HCT116 (cell line): ENCODE results near the gene MKNK1. TPM values are rescaled to one million over a fixed set of nuclear protein-coding genes. Genes with fewer than 3 reads are reported as not detected.

Experiments
- ATAC-seq: fragments of 200-7000 bp; cut with Tn5 transposase; 2 replicates; pipeline ENCODE4 v1.9.1; 2020; ENCODE audit warnings: mild to moderate bottlenecking, moderate library complexity
- BruUV-seq: library from RNA; stranded (reverse); fragments of 400-500 nt; replicated peaks from 2 replicates; lab custom pipeline; 2021; lab: Mats Ljungman, UMichigan
- CTCF ChIA-PET: fragments of 300-600 bp; sonication (Branson Sonifier 250); formaldehyde crosslinking; loops from one replicate; lab custom pipeline; 2021; ENCODE audit warnings: antibody characterized with exemption; lab: Charles Lee
- POLR2A ChIA-PET: fragments of 300-600, 350-600 bp; sonication (Branson Sonifier 250); formaldehyde crosslinking; loops from one replicate; lab custom pipeline; 2021; ENCODE audit warnings: antibody characterized with exemption; lab: Charles Lee
- RAD21 ChIA-PET, 2 experiments: fragments of 300-600 bp; sonication (Branson Sonifier 250); formaldehyde crosslinking; loops; one replicate each; lab custom pipeline; 2023; ENCODE audit warnings: low total read pairs in 2 of 2; ENCODE audit not compliant: uncharacterized antibody in 2 of 2, unreplicated experiment in 2 of 2, low non-redundant PET in 1 of 2; lab: Charles Lee
- DNase-seq: peaks from one replicate; pipeline ENCODE4 v3.0.0-alpha.2; 2010; ENCODE audit warnings: low read depth, low spot score
- H2AFZ ChIP-seq: fragments of 200-600 bp; shearing (Covaris generic), sonication (generic); 2 replicates; pipeline ENCODE4 v1.6.1; 2017; ENCODE audit warnings: low read depth, mixed run types, mixed read lengths, antibody characterized with exemption, low read length; ENCODE audit not compliant: poor library complexity, severe bottlenecking
- H3K27ac ChIP-seq: 2 replicates; pipeline ENCODE4 v1.5.1; 2012; ENCODE audit warnings: low read depth, low read length
- H3K27me3 ChIP-seq: fragments of 200-600 bp; sonication (generic); 2 replicates; pipeline ENCODE4 v1.6.1; 2016; ENCODE audit warnings: mixed run types, low read length, mixed read lengths; ENCODE audit not compliant: insufficient read depth
- H3K36me3 ChIP-seq, 2 experiments: fragments of 200-500 bp in 1 of 2; fragments of 200-600 bp in 1 of 2; sonication (Bioruptor generic) in 1 of 2; sonication (generic) in 1 of 2; 2 replicates each; pipeline versions ENCODE4 v1.5.1 to v1.6.1; 2014 to 2016; ENCODE audit warnings: low read length in 2 of 2, inconsistent platforms in 1 of 2, mixed read lengths in 1 of 2, mixed run types in 1 of 2; ENCODE audit not compliant: insufficient read depth in 2 of 2, control insufficient read depth in 1 of 2
- H3K4me1 ChIP-seq, 2 experiments: fragments of 200-600 bp in 1 of 2; sonication (generic) in 1 of 2; 2 replicates each; pipeline versions ENCODE4 v1.5.1 to v1.6.1; 2012 to 2017; ENCODE audit warnings: low read length in 2 of 2, inconsistent platforms in 1 of 2, mild to moderate bottlenecking in 1 of 2, mixed read lengths in 1 of 2, mixed run types in 1 of 2, moderate library complexity in 1 of 2; ENCODE audit not compliant: insufficient read depth in 2 of 2, control insufficient read depth in 1 of 2
- H3K4me2 ChIP-seq: fragments of 200-600 bp; sonication (generic); 2 replicates; pipeline ENCODE4 v1.6.1; 2017; ENCODE audit warnings: mixed run types, low read length, mixed read lengths
- H3K4me3 ChIP-seq, 2 experiments: fragments of 200-600 bp in 1 of 2; sonication (generic) in 1 of 2; replicated peaks in 1 of 2; 2 replicates each; pipeline ENCODE4 v1.5.1; 2011 to 2016; ENCODE audit warnings: low read length in 2 of 2, control low read depth in 1 of 2, low read depth in 1 of 2, mild to moderate bottlenecking in 1 of 2, mixed read lengths in 1 of 2, mixed run types in 1 of 2
- H3K79me2 ChIP-seq: fragments of 200-600 bp; sonication (generic); 2 replicates; pipeline ENCODE4 v1.6.1; 2017; ENCODE audit warnings: mild to moderate bottlenecking, mixed run types, low read length, moderate library complexity, mixed read lengths; ENCODE audit not compliant: insufficient read depth
- H3K9ac ChIP-seq: fragments of 200-600 bp; sonication (generic); 2 replicates; pipeline ENCODE4 v1.6.1; 2016; ENCODE audit warnings: low read length, mixed read lengths
- H3K9me2 ChIP-seq: fragments of 200-600 bp; sonication (generic), shearing (Covaris generic); 2 replicates; pipeline ENCODE4 v1.6.1; 2017; ENCODE audit warnings: mixed run types, mild to moderate bottlenecking, moderate library complexity; ENCODE audit not compliant: insufficient read depth
- H3K9me3 ChIP-seq, 2 experiments: fragments of 200-500 bp in 1 of 2; fragments of 200-600 bp in 1 of 2; sonication (Bioruptor generic) in 1 of 2; sonication (generic) in 1 of 2; 2 replicates each; pipeline ENCODE4 v1.6.1; 2014 to 2017; ENCODE audit warnings: low read length in 2 of 2, mixed read lengths in 2 of 2, inconsistent platforms in 1 of 2, low read depth in 1 of 2, mild to moderate bottlenecking in 1 of 2, mixed run types in 1 of 2, moderate library complexity in 1 of 2; ENCODE audit not compliant: control insufficient read depth in 1 of 2, insufficient read depth in 1 of 2
- H4K20me1 ChIP-seq: fragments of 200-600 bp; sonication (generic), shearing (Covaris generic); 2 replicates; pipeline ENCODE4 v1.6.1; 2017; ENCODE audit warnings: mixed run types, mild to moderate bottlenecking, moderate library complexity; ENCODE audit not compliant: insufficient read depth
- CBX3 ChIP-seq: IDR thresholded peaks from 2 replicates; pipeline ENCODE4 v1.6.1; 2012; ENCODE audit warnings: low read depth
- CEBPB ChIP-seq: IDR thresholded peaks from 2 replicates; pipeline ENCODE4 v1.6.1; 2012; ENCODE audit warnings: low read depth
- EGR1 ChIP-seq: IDR thresholded peaks from 2 replicates; pipeline ENCODE4 v1.6.1; 2012; ENCODE audit warnings: low read depth
- ELF1 ChIP-seq: IDR thresholded peaks from 2 replicates; pipeline ENCODE4 v1.6.1; 2012; ENCODE audit warnings: low read depth, borderline replicate concordance
- EZH2 ChIP-seq: fragments of 200-600 bp; sonication (generic); IDR thresholded peaks from 2 replicates; pipeline ENCODE4 v1.6.1; 2017; ENCODE audit warnings: antibody characterized with exemption, mixed run types
- FOSL1 ChIP-seq: IDR thresholded peaks from 2 replicates; pipeline ENCODE4 v1.6.1; 2012; ENCODE audit warnings: low read depth
- RAD21 ChIP-seq: IDR thresholded peaks from 2 replicates; pipeline ENCODE4 v1.6.1; 2012; ENCODE audit warnings: low read depth, mild to moderate bottlenecking
- SIN3A ChIP-seq: IDR thresholded peaks from 2 replicates; pipeline ENCODE4 v1.6.1; 2012; ENCODE audit warnings: low read depth
- SP1 ChIP-seq: IDR thresholded peaks from 2 replicates; pipeline ENCODE4 v1.6.1; 2012; ENCODE audit warnings: low read depth
- SRF ChIP-seq: IDR thresholded peaks from 2 replicates; pipeline ENCODE4 v1.6.1; 2012; ENCODE audit warnings: low read depth
- ZFX ChIP-seq: fragments of 450-650 bp; IDR thresholded peaks from 2 replicates; pipeline ENCODE4 v1.6.1; 2017
- intact Hi-C: fragments of 100-400 bp; cut with micrococcal nuclease; formaldehyde crosslinking; loops from 2 replicates; pipeline ENCODE4 v1.10.0; 2022
- total RNA-seq: library from RNA; stranded (reverse); gene quantifications from one replicate; pipeline ENCODE4 v1.2.1, GENCODE V29; 2021; ENCODE audit not compliant: unreplicated experiment
- TF ChIP-seq, protein P1 (sequence below): IDR thresholded peaks from 2 replicates; pipeline ENCODE4 v1.6.1; 2012; ENCODE audit warnings: low read depth
- TF ChIP-seq, protein P2 (sequence below), 3 experiments: fragments of 200-600 bp in 1 of 3; sonication (generic) in 1 of 3; IDR thresholded peaks in 2 of 3; conservative IDR thresholded peaks in 1 of 3; 2 replicates each; pipeline ENCODE4 v1.5.1; 2012 to 2017; ENCODE audit warnings: low read depth in 2 of 3, low read length in 2 of 3, antibody characterized with exemption in 1 of 3, borderline replicate concordance in 1 of 3, control low read depth in 1 of 3, mild to moderate bottlenecking in 1 of 3, mixed read lengths in 1 of 3, mixed run types in 1 of 3, moderate library complexity in 1 of 3; ENCODE audit not compliant: insufficient read depth in 1 of 3
- TF ChIP-seq, protein P3 (sequence below): IDR thresholded peaks from 2 replicates; pipeline ENCODE4 v1.6.1; 2012

The MKNK1 gene
- total RNA-seq, 1 experiment from 2014 or later: 30.9 TPM

DNA sequence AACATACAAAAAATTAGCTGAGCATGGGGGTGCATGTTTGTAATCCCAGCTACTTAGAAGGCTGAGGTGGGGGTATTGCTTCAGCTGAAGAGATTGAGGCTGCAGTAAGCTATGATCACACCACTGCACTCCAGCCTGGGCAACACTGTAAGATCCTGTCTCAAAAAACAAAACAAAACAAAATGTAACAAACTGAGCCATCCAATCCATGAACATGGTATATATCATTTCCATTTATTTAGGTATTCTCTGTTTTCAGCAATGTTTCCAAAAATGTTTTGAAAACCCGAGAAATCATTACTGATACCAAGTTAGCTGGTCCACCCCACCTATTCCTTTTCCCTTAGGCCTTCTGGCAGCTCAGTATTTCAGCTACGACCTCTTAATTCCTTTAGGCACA lies 45.7 kb upstream of the MKNK1 start:
- Histone ChIP-seq H3K36me3 (peaks cover 3 to 22% of the 10 kb centered on the region in 2 experiments; a peak in 3 of 4 replicates), H3K9me2 (no peaks in the 10 kb centered on the region), H3K4me1 (no peaks in the 10 kb centered on the region), H3K9me3 (no peaks in the 10 kb centered on the region), H3K27ac (no peak overlapping the region), H2AFZ (no peak overlapping the region), H3K27me3 (no peaks in the 10 kb centered on the region), H3K79me2 (no peaks in the 10 kb centered on the region), H3K9ac (no peak overlapping the region), H3K4me2 (no peak overlapping the region), H4K20me1 (no peaks in the 10 kb centered on the region), H3K4me3 (no peak overlapping the region)
- no peak for TF ChIP-seq EZH2
- TF ChIP-seq, protein P1, sequence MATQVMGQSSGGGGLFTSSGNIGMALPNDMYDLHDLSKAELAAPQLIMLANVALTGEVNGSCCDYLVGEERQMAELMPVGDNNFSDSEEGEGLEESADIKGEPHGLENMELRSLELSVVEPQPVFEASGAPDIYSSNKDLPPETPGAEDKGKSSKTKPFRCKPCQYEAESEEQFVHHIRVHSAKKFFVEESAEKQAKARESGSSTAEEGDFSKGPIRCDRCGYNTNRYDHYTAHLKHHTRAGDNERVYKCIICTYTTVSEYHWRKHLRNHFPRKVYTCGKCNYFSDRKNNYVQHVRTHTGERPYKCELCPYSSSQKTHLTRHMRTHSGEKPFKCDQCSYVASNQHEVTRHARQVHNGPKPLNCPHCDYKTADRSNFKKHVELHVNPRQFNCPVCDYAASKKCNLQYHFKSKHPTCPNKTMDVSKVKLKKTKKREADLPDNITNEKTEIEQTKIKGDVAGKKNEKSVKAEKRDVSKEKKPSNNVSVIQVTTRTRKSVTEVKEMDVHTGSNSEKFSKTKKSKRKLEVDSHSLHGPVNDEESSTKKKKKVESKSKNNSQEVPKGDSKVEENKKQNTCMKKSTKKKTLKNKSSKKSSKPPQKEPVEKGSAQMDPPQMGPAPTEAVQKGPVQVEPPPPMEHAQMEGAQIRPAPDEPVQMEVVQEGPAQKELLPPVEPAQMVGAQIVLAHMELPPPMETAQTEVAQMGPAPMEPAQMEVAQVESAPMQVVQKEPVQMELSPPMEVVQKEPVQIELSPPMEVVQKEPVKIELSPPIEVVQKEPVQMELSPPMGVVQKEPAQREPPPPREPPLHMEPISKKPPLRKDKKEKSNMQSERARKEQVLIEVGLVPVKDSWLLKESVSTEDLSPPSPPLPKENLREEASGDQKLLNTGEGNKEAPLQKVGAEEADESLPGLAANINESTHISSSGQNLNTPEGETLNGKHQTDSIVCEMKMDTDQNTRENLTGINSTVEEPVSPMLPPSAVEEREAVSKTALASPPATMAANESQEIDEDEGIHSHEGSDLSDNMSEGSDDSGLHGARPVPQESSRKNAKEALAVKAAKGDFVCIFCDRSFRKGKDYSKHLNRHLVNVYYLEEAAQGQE: no peak
- TF ChIP-seq CEBPB: no peak
- TF ChIP-seq, protein P2, sequence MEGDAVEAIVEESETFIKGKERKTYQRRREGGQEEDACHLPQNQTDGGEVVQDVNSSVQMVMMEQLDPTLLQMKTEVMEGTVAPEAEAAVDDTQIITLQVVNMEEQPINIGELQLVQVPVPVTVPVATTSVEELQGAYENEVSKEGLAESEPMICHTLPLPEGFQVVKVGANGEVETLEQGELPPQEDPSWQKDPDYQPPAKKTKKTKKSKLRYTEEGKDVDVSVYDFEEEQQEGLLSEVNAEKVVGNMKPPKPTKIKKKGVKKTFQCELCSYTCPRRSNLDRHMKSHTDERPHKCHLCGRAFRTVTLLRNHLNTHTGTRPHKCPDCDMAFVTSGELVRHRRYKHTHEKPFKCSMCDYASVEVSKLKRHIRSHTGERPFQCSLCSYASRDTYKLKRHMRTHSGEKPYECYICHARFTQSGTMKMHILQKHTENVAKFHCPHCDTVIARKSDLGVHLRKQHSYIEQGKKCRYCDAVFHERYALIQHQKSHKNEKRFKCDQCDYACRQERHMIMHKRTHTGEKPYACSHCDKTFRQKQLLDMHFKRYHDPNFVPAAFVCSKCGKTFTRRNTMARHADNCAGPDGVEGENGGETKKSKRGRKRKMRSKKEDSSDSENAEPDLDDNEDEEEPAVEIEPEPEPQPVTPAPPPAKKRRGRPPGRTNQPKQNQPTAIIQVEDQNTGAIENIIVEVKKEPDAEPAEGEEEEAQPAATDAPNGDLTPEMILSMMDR (IDR thresholded peaks at IDR 0.05 in 2 of 3, conservative IDR thresholded peaks at IDR 0.05 in 1 of 3; ENCODE audit: borderline replicate concordance in 1 of 3, insufficient read depth in 1 of 3, low read depth in 2 of 3, low read length in 2 of 3): no peak
- TF ChIP-seq SP1: no peak
- no peak for TF ChIP-seq RAD21
- no peak for TF ChIP-seq SRF
- TF ChIP-seq SIN3A: no peak
- no peak for TF ChIP-seq FOSL1
- TF ChIP-seq, protein P3, sequence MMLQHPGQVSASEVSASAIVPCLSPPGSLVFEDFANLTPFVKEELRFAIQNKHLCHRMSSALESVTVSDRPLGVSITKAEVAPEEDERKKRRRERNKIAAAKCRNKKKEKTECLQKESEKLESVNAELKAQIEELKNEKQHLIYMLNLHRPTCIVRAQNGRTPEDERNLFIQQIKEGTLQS: no peak
- TF ChIP-seq ZFX: no peak
- TF ChIP-seq EGR1: no peak
- TF ChIP-seq CBX3: no peak
- no peak for TF ChIP-seq ELF1
- DNase-seq (no peak), ATAC-seq (no peak)
- BruUV-seq: no TSS peak
- ChIA-PET POLR2A (no interaction called here), RAD21 (no interaction called here), CTCF (no interaction called here)
- intact Hi-C loops: no loop called here
